GM04503 (cell line): ENCODE measurements around the gene XPO1.

ENCODE experiments used
- DNase-seq: peaks from one replicate; pipeline ENCODE4 v3.0.0-alpha.2; 2012; ENCODE audit warnings: low read depth

The XPO1 gene

GRCh38 chr2:61434314-61434713 is 103.8 kb downstream of the XPO1 start:
- DNase-seq, result no peak

GRCh38 chr2:61433606-61434005 is 104.5 kb downstream of the XPO1 start:
- no peak for DNase-seq

- no peak for DNase-seq
These were observed 105.2 kb downstream of the XPO1 start for GRCh38 chr2:61432990-61433389.

GRCh38 chr2:61431345-61431744 is 106.8 kb downstream of the XPO1 start:
- DNase-seq, result no peak
